ENCODE data around the gene KRTAP12-3. TPM values are rescaled to one million over a fixed set of nuclear protein-coding genes. Genes with fewer than 3 reads are reported as not detected.

KRTAP12-3 gene
- total and polyA plus RNA-seq, 9 of the 15 experiments (the other 6 are each of a cell fraction or from before 2014, with no cell fraction given): not detected

DNA sequence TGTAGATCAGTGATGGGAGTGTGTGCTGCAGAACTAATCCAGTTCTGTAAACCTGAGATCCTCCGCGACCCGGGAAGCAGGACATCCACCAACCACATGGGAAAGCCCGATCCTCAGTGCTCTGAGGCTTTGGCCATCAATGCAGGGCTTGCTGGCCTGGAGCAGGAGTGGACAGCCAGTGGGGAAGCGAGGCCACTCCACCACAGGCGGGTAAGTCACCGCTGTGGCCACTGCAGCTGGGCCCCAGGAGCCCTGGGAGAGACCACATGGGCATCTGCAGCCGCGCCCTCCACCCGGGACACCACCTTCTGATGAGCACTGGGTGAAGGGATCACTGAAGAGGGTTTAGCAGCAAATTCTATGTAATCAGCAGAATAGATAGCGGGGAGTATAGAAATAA is 23.4 kb downstream of the KRTAP12-3 start (continued):
- TF ChIP-seq TAF1 (IDR thresholded peaks at IDR 0.05; ENCODE audit: control insufficient read depth, extremely low read depth, insufficient read depth, low read length, severe bottlenecking) (no peak), ZNF124 (CRISPR knock-in tag; IDR thresholded peaks at IDR 0.05) (no peak), SIX5 (IDR thresholded peaks at IDR 0.05; ENCODE audit: borderline replicate concordance in 1 of 2, insufficient read depth in 1 of 2, low read depth in 1 of 2, low read length in 2 of 2) (no peak), TCF7L2 (IDR thresholded peaks at IDR 0.05; ENCODE audit: low read depth, low read length) (no peak), CCNT2 (IDR thresholded peaks at IDR 0.05; ENCODE audit: borderline replicate concordance, extremely low read depth, insufficient read length, low read depth, low read length) (no peak), PCBP1 (IDR thresholded peaks at IDR 0.05; ENCODE audit: low read depth, low read length, poor library complexity, severe bottlenecking) (no peak), RB1 (IDR thresholded peaks at IDR 0.05; ENCODE audit: low read depth) (no peak)

DNA sequence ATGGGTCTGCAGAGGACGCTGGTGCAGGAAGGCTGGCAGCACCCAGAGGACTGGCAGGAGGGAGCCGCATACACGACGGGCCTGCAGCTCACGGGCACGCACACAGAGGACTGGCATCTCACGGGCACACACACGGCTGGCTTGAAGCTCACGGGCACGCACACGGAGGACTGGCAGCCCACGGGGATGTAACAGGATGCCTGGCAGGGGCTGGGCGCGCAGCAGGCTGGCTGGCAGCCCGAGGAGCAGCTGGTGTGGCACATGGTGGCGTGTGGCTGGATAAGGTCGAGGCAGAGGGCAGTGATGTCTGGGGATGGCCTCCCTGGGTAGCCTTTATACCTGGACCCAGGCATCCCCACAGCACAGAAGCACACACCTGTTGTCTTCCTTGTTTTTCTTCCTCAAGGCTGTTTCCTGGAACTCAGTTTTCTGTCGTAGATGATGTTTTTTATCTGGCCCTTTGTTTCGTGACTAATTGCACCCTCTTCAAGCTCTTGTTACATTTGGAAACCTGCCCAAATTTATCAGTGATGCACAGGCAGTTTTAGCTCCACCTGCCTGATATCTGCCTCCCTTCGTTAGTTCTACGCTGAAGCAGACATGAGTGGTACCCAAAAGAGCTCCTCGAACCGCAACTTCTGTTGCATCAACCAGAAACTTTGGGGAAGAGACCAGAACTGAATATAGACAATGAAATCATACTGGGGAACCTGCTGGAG is 24.3 kb downstream of the KRTAP12-3 start, which contains the start of gene KRTAP12-1:
TSS of gene KRTAP12-1 (minus strand) at position 303 of the 719 bp plus-strand sequence. CDS start at position 263, 40 bp downstream.
- intact Hi-C loops (cut with micrococcal nuclease) (no loop called here), in situ Hi-C loops (cut with MboI) (no loop called here)
- FAIRE-seq: peak; percentile 46
- H3K9me3 ChIP-seq (replicated peaks; ENCODE audit: control insufficient read depth, insufficient read depth, low read depth, low read length): no peaks in the 10 kb centered on the region
- peak in 1 of 4 experiments; percentile 30 for DNase-seq (ENCODE audit: extremely low read depth in 1 of 4, low spot score in 3 of 4)
- BruUV-seq (replicated peaks): no TSS peak
- H3K27ac ChIP-seq (ENCODE audit: extremely low read depth, low read depth, low read length): no peak within 1 kb of the TSS
- H3K36me3 ChIP-seq (ENCODE audit: control insufficient read depth, insufficient read depth, low read length): no peaks in the 10 kb centered on the region
- no peaks in the 10 kb centered on the region for H3K79me2 ChIP-seq (ENCODE audit: control insufficient read depth, insufficient read depth, low read length)
- POLR2A ChIA-PET: interaction anchor here (0.9 to 1.6 kb wide), 3 partner anchors 9 to 31 kb away, joined by 3 to 4 read pairs (median 4); no protein-coding TSS in a partner anchor
- H2AFZ ChIP-seq (ENCODE audit: low read depth, low read length): no peak within 1 kb of the TSS
- under 1% methylated on average over 21 of the region's 23 CpGs for WGBS (ENCODE audit: insufficient coverage, low coverage, missing lambda C conversion rate)
- 0 out of 2 replicates have a peak, but pooled peaks cover 2% of the 10 kb centered on the region for H4K20me1 ChIP-seq (replicated peaks; ENCODE audit: control insufficient read depth, insufficient read depth, low read length)
- no peaks in the 10 kb centered on the region for H3K9me1 ChIP-seq (ENCODE audit: control insufficient read depth, insufficient read depth, low read length)
- no peak within 1 kb of the TSS for H3K9ac ChIP-seq (ENCODE audit: insufficient read depth in 1 of 2, low read depth in 2 of 2, low read length in 2 of 2)
- H3K4me1 ChIP-seq (replicated peaks in 1 of 2; ENCODE audit: control insufficient read depth in 2 of 2, insufficient read depth in 2 of 2, low read length in 2 of 2): peaks cover 0 to 6% of the 10 kb centered on the region in 2 experiments; a peak in 2 of 5 replicates
- H3K27me3 ChIP-seq (ENCODE audit: control insufficient read depth in 2 of 2, insufficient read depth in 2 of 2, low read length in 2 of 2): peaks cover 10 to 42% of the 10 kb centered on the region in 2 experiments
- CTCF ChIA-PET (ENCODE audit: low intra/inter-chr PET ratio): no interaction called here
- ATAC-seq: no peak
- peak; percentile 71; the same call in 1 of the 2 replicates for TF ChIP-seq CTBP1 (IDR thresholded peaks at IDR 0.05; ENCODE audit: borderline replicate concordance)
- peak; percentile 64 for TF ChIP-seq CBFA2T3 (IDR thresholded peaks at IDR 0.05)
- peak; percentile 34; the same call in 1 of the 2 replicates for TF ChIP-seq TAL1 (IDR thresholded peaks at IDR 0.05)
- TF ChIP-seq ARID1B (IDR thresholded peaks at IDR 0.05): peak; percentile 52
- TF ChIP-seq CBFA2T2 (conservative IDR thresholded peaks at IDR 0.05): 0 out of 2 replicates have a peak, but pooled peaks have one; percentile 45
- TF ChIP-seq RCOR1 (IDR thresholded peaks at IDR 0.05; ENCODE audit: borderline replicate concordance in 1 of 2, low read depth in 2 of 2, low read length in 2 of 2): peak in 1 of 2 experiments; percentile 49; a peak in 1 of 4 replicates
- no peak for TF ChIP-seq TBL1XR1 (IDR thresholded peaks at IDR 0.05; ENCODE audit: low read length in 2 of 2)
- no peak for TF ChIP-seq ZBTB17 (CRISPR knock-in tag; IDR thresholded peaks at IDR 0.05)
- TF ChIP-seq, protein P1, sequence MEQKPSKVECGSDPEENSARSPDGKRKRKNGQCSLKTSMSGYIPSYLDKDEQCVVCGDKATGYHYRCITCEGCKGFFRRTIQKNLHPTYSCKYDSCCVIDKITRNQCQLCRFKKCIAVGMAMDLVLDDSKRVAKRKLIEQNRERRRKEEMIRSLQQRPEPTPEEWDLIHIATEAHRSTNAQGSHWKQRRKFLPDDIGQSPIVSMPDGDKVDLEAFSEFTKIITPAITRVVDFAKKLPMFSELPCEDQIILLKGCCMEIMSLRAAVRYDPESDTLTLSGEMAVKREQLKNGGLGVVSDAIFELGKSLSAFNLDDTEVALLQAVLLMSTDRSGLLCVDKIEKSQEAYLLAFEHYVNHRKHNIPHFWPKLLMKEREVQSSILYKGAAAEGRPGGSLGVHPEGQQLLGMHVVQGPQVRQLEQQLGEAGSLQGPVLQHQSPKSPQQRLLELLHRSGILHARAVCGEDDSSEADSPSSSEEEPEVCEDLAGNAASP (IDR thresholded peaks at IDR 0.05): no peak
- TF ChIP-seq ZEB2 (IDR thresholded peaks at IDR 0.05): peak; percentile 48; the same call in 1 of the 2 replicates
- TF ChIP-seq GTF2E2 (tag; IDR thresholded peaks at IDR 0.05): no peak
- peak; percentile 83 for TF ChIP-seq NFIC (IDR thresholded peaks at IDR 0.05)
- TF ChIP-seq TCF3 (CRISPR knock-in tag; IDR thresholded peaks at IDR 0.05): peak; percentile 27; the same call in 1 of the 2 replicates
- no peak for TF ChIP-seq CBX3 (IDR thresholded peaks at IDR 0.05; ENCODE audit: borderline replicate concordance in 1 of 2, low read length in 2 of 2)
- TF ChIP-seq RNF2 (IDR thresholded peaks at IDR 0.05): no peak
- no peak within 1 kb of the TSS for H3K4me3 ChIP-seq
- no peak within 1 kb of the TSS for H3K4me2 ChIP-seq (ENCODE audit: insufficient read depth, low read length)
